T follicular helper cell (primary cell): ENCODE measurements around the gene ALDH7A1.
"Not testable (repeated sequence)": the region's sequence is repeated elsewhere in the genome, so short reads cannot be mapped to it uniquely, and the experiment has no call there.

Source experiments
- DNase-seq: peaks from one replicate; pipeline ENCODE4 v3.0.0-alpha.2; 2020; ENCODE audit warnings: low read depth
- total RNA-seq, 2 experiments: gene quantifications; one replicate each; lab custom pipeline; 2026; lab: John Stamatoyannopoulos, UW

Gene ALDH7A1
- total RNA-seq = 0.35 to 1.6 reads per million in 2 experiments

GRCh38 chr5:126594748-126595485, at the start of gene ALDH7A1:
TSS of gene ALDH7A1 (minus strand) at chr5:126595219. CDS start at chr5:126595198, 21 bp downstream.
- no peak for DNase-seq

GRCh38 chr5:126641387-126641786, 46.4 kb upstream of the ALDH7A1 start:
- DNase-seq = no peak

DNA sequence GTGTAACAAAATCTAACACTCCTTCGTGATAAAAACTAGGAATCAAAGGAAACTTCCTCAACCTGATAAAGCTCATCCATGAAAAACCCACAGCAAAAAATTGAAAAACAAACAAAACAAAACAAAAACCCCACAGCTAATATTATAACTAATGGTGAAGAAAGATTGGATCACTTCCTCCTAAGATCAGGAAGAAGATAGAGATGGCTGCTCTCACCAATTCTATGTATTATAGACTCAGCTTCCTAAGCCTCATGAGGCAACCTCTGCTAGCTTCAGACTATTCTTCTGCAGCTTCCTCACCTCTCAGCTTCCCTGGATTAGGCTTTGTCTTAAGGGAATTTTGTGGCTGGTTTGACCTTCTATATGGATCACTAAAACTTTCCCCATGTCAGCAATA, 45.8 kb upstream of the ALDH7A1 start:
- DNase-seq = no peak

DNA sequence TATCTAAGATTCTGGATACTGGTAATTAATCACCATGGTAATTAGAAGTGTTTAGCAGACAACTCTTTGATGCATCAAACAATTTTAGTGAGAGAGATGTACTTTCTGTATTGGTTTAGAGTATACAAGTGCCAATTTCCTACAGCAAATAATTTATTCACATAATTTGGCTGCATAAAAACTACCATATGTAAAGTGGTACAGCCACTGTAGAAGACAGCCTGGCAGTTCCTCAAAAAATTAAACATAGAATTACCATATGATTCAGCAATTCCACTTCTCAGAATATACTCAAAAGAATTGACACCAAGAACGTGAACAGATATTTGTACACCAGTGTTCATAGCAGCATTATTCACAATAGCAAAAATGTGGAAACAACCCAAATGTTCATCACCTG, 41.9 kb upstream of the ALDH7A1 start:
- no peak for DNase-seq

DNA sequence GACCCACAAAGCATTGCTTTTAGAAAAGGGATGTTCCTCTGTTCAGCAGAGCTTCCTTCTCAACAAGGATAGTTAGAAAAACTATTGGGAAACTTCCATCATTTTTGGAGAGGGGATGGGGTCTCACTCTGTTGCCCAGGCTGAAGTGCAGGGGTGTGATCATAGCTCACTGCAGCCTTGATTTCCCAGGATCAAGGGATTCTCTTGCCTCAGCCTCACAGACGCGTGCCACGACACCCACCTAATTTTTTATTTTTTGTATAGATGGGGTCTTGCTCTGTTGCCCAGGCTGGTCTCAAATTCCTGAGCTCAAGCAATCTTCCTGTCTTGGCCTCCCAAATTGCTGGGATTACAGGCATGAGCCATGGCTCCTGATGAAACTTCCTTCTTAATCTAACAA, 40.6 kb upstream of the ALDH7A1 start:
- DNase-seq = no peak

- DNase-seq = no peak
Measured at GRCh38 chr5:126633552-126633951, 38.5 kb upstream of the ALDH7A1 start.

GRCh38 chr5:126631920-126632319, 36.9 kb upstream of the ALDH7A1 start:
- no peak for DNase-seq

GRCh38 chr5:126628102-126628501, 33.1 kb upstream of the ALDH7A1 start:
- no peak for DNase-seq

GRCh38 chr5:126624534-126624933, 29.5 kb upstream of the ALDH7A1 start:
- DNase-seq = no peak

GRCh38 chr5:126619781-126620180, 24.8 kb upstream of the ALDH7A1 start:
- no peak for DNase-seq

GRCh38 chr5:126617603-126618002, 22.6 kb upstream of the ALDH7A1 start:
- DNase-seq = not testable (repeated sequence)

DNA sequence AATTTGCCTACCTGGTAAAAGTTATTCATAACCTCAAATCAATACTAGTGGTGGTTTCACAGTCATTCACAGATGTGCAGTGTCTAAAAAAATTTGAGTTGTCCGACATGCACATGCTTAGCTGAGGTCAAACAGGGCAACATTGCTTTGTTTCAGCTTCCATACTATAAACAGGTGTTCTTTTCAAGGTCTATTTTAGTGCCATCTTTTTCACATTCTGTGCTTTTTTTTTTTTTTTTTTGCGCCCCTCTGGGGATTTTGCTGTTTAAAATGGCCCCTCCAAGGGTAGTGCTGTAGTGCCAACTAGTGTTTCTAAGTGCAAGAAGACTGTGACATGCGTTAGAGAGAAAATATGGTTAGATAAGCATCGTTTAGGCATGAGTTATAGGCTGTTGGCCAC, 20.3 kb upstream of the ALDH7A1 start:
- DNase-seq = no peak

- no peak for DNase-seq
Measured at GRCh38 chr5:126613941-126614592, 19.0 kb upstream of the ALDH7A1 start.

GRCh38 chr5:126610616-126611015, 15.6 kb upstream of the ALDH7A1 start:
- DNase-seq = no peak

DNA sequence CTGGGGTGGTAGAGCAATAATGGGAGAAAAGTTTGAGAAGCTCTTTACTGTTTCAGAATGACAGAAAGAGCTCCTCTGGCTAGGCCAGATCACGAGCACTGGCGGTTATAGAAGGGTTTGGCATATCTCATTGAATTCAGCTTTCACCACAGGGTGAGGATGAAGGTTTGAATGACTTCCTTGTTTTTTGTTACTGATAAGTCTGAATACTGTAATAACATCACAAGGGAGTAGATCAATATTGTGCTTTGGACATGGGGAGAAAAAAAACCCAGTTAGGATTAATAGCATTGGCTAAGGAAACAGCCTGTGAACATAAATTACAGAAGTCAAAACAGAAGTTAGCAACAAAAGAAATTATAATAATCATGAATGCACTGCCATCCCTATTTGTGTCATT, 15.1 kb upstream of the ALDH7A1 start:
- no peak for DNase-seq

DNA sequence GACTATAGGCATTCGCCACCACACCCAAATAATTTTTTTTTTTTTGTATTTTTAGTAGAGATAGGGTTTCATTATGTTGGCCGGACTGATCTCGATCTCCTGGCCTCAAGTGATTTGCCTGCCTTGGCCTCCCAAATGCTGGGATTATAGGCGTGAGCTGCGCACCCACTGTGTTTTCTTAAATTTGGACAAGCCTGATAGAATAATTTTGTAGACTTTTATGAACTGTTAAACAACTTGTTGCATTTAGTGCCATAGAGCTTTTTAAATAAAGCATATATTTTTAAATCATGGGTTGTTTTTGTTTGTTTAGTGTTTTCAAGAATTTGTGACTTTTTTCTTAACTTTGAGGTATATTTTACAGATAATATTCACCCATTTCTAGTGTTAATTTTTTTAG, 10.5 kb upstream of the ALDH7A1 start:
- no peak for DNase-seq

DNA sequence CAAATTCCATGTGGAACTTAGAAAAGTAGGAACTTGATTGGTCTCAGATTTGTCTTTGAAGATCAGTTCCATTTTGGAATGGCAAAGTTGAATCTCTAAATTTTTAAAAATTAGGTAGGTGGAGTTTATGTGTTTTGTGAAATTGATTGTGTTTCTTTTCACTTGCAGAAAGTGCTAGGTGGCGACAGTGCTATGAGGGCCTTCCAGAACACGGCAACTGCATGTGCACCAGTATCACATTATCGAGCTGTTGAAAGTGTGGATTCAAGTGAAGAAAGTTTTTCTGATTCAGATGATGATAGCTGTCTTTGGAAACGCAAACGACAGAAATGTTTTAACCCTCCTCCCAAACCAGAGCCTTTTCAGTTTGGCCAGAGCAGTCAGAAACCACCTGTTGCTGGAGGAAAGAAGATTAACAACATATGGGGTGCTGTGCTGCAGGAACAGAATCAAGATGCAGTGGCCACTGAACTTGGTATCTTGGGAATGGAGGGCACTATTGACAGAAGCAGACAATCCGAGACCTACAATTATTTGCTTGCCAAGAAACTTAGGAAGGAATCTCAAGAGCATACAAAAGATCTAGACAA, 8.5 kb upstream of the ALDH7A1 start:
- DNase-seq = no peak

GRCh38 chr5:126600631-126601511, 5.9 kb upstream of the ALDH7A1 start, which contains the start of gene PHAX:
TSS of gene PHAX (plus strand) at chr5:126600947. CDS start at chr5:126600963, 16 bp downstream.
- peak; percentile 44 for DNase-seq

- not testable (repeated sequence) for DNase-seq
Measured at GRCh38 chr5:126599971-126600630, 5.1 kb upstream of the ALDH7A1 start.

DNA sequence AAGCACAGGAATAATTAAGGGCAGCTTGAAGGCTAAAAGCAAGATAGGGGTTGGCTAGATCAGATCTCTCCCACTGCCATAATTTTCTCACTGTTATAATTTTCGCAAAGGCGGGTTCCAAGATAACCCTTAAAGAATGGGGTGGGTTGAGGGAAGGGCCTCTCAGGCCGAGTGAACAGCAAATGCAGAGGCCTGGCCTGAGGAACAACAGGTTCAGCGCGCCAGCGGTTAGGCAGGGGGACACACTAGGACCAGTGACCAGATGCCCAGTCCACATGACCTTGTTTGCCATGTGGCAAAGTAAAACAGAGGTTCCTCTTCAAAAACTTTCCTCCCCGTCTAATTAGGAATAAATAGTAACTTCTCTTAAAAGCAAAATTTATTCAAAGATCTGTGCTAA, 4.5 kb upstream of the ALDH7A1 start:
- DNase-seq = no peak

DNA sequence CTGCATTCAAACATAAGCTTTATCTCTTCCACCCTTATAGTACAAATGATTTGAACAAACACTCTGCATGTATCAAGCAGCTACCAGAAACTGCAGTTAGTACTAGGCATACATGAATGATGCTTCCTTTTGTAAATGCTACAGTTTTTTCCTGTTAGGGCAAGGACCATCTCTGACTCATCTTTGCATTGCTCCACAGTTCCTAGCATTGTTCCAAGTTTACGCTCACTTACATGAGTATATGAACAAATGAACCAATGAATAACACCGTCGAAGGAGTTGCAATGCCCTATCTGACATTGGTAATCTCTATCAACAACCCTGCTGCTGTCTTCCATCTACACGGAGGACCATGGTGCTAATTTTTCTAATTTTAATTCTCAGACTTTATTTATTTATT, 2.1 kb upstream of the ALDH7A1 start:
- DNase-seq = no peak
